HepG2 (cell line): ENCODE data around the gene RPL19. TPM values are rescaled to one million over a fixed set of nuclear protein-coding genes. Genes with fewer than 3 reads are reported as not detected.

Experiments used
- ATAC-seq: fragments of 200-7000 bp; cut with Tn5 transposase; 3 replicates; pipeline ENCODE4 v1.9.1; 2020; ENCODE audit warnings: mild to moderate bottlenecking, moderate library complexity
- BruUV-seq: library from RNA; stranded (reverse); fragments of 400-500 nt; replicated peaks from 2 replicates; lab custom pipeline; 2021; lab: Mats Ljungman, UMichigan
- CTCF ChIA-PET: fragments of 300-600 bp; formaldehyde crosslinking; extraction: SDS; loops from one replicate; lab custom pipeline; 2021; ENCODE audit warnings: low total read pairs, inconsistent platforms, low intra/inter-chr PET ratio; lab: Yijun Ruan, JAX
- POLR2A ChIA-PET: fragments of 350-600 bp; sonication (Branson Sonifier 250); formaldehyde crosslinking; loops from one replicate; lab custom pipeline; 2020; ENCODE audit warnings: antibody characterized with exemption, inconsistent platforms; lab: Yijun Ruan, JAX
- DNase-seq: peaks from one replicate; pipeline ENCODE4 v3.0.0-alpha.2; 2015; ENCODE audit warnings: low spot score
- FAIRE-seq: peaks from 3 replicates; lab custom pipeline; 2011; peaks lifted over from hg19 to GRCh38; lab: Jason Lieb, UNC
- H2AFZ ChIP-seq: one replicate; pipeline ENCODE4 v1.6.1; 2011; ENCODE audit warnings: low read length, inconsistent platforms
- H3K27ac ChIP-seq: fragments of 300-600 bp; 3 replicates; pipeline ENCODE4 v1.8.0; 2011; ENCODE audit warnings: mixed run types, mild to moderate bottlenecking, mixed read lengths, low read length, inconsistent platforms; ENCODE audit not compliant: insufficient read depth; ENCODE audit errors: extremely low read length
- H3K27me3 ChIP-seq, 2 experiments: fragments of 200-600 bp in 1 of 2; 2 replicates in 1 of 2; 3 replicates in 1 of 2; pipeline versions ENCODE4 v1.6.0 to v1.8.0; 2011; ENCODE audit warnings: low read length in 2 of 2, mild to moderate bottlenecking in 2 of 2, moderate library complexity in 2 of 2, inconsistent platforms in 1 of 2; ENCODE audit not compliant: insufficient read depth in 2 of 2, control insufficient read depth in 1 of 2
- H3K36me3 ChIP-seq, 2 experiments: fragments of 200-600 bp in 1 of 2; replicated peaks in 1 of 2; 2 replicates in 1 of 2; 3 replicates in 1 of 2; pipeline versions ENCODE4 v1.5.1 to v1.8.0; 2011; ENCODE audit warnings: low read length in 2 of 2, inconsistent platforms in 1 of 2; ENCODE audit not compliant: insufficient read depth in 2 of 2, control insufficient read depth in 1 of 2
- H3K4me1 ChIP-seq: 2 replicates; pipeline ENCODE4 v1.5.1; 2012; ENCODE audit warnings: low read length, inconsistent platforms; ENCODE audit not compliant: insufficient read depth
- H3K4me2 ChIP-seq: 2 replicates; pipeline ENCODE4 v1.6.0; 2011; ENCODE audit warnings: low read depth, low read length, inconsistent platforms
- H3K4me3 ChIP-seq, 3 experiments: fragments of 200-600 bp in 1 of 3; sonication (generic), shearing (Covaris generic) in 1 of 3; replicated peaks in 1 of 3; 2 replicates each; pipeline ENCODE4 v1.5.1; 2011 to 2016; ENCODE audit warnings: low read length in 3 of 3, inconsistent platforms in 2 of 3, low read depth in 2 of 3, mild to moderate bottlenecking in 2 of 3, control low read depth in 1 of 3, mixed read lengths in 1 of 3; ENCODE audit not compliant: insufficient read depth in 1 of 3
- H3K79me2 ChIP-seq: one replicate; pipeline ENCODE4 v1.6.1; 2011; ENCODE audit warnings: low read length, inconsistent platforms; ENCODE audit not compliant: insufficient read depth
- H3K9ac ChIP-seq: 2 replicates; pipeline ENCODE4 v1.6.0; 2011; ENCODE audit warnings: mild to moderate bottlenecking, low read depth, low read length, inconsistent platforms; ENCODE audit not compliant: insufficient read depth
- H3K9me3 ChIP-seq: 2 replicates; pipeline ENCODE4 v1.5.1; 2012; ENCODE audit warnings: mild to moderate bottlenecking, low read length
- H4K20me1 ChIP-seq: 2 replicates; pipeline ENCODE4 v1.6.0; 2011; ENCODE audit warnings: inconsistent platforms, mild to moderate bottlenecking, low read length, moderate library complexity; ENCODE audit not compliant: insufficient read depth
- HNRNPH1 ChIP-seq: fragments of 200-400 bp; formaldehyde crosslinking; optimal IDR thresholded peaks from 2 replicates; pipeline ENCODE3; 2017; ENCODE audit warnings: mild to moderate bottlenecking, low read depth, low read length
- JDP2 ChIP-seq: sonication (generic); formaldehyde crosslinking; IDR thresholded peaks from 2 replicates; pipeline ENCODE4 v1.8.1; 2022; ENCODE audit warnings: missing genetic modification reagents, borderline replicate concordance
- MATR3 ChIP-seq: sonication (generic); formaldehyde crosslinking; IDR thresholded peaks from 2 replicates; pipeline ENCODE4 v1.4.0; 2020; ENCODE audit warnings: missing genetic modification reagents
- NAIF1 ChIP-seq: sonication (generic); formaldehyde crosslinking; IDR thresholded peaks from 2 replicates; pipeline ENCODE4 v1.5.0; 2020; ENCODE audit warnings: mild to moderate bottlenecking, missing genetic modification reagents, borderline replicate concordance
- PPARG ChIP-seq: conservative IDR thresholded peaks from 2 replicates; pipeline ENCODE4 v1.6.1; 2016; ENCODE audit warnings: missing biosample characterization, missing genetic modification reagents
- RFXAP ChIP-seq: sonication (generic); formaldehyde crosslinking; IDR thresholded peaks from 2 replicates; pipeline ENCODE4 v1.4.0; 2020; ENCODE audit warnings: missing genetic modification reagents, borderline replicate concordance
- SMARCC2 ChIP-seq: fragments of 450-650 bp; IDR thresholded peaks from 2 replicates; pipeline ENCODE4 v1.6.1; 2017; ENCODE audit warnings: antibody characterized with exemption, mild to moderate bottlenecking
- SRY ChIP-seq: sonication (generic); formaldehyde crosslinking; IDR thresholded peaks from 2 replicates; pipeline ENCODE4 v1.8.0; 2022; ENCODE audit warnings: mild to moderate bottlenecking, missing genetic modification reagents
- ZFP41 ChIP-seq: sonication (generic); formaldehyde crosslinking; IDR thresholded peaks from 2 replicates; pipeline ENCODE4 v1.4.0; 2020; ENCODE audit warnings: mild to moderate bottlenecking, missing genetic modification reagents, borderline replicate concordance
- ZNF225 ChIP-seq: sonication (generic); formaldehyde crosslinking; IDR thresholded peaks from 2 replicates; pipeline ENCODE4 v1.4.0; 2020; ENCODE audit warnings: mild to moderate bottlenecking, missing genetic modification reagents
- ZNF235 ChIP-seq: sonication (generic); formaldehyde crosslinking; IDR thresholded peaks from 2 replicates; pipeline ENCODE4 v1.8.1; 2023; ENCODE audit warnings: mild to moderate bottlenecking, missing genetic modification reagents, borderline replicate concordance
- ZNF777 ChIP-seq: sonication (generic); formaldehyde crosslinking; IDR thresholded peaks from 2 replicates; pipeline ENCODE4 v1.4.0; 2020; ENCODE audit warnings: missing genetic modification reagents
- ZNF788 ChIP-seq: sonication (generic); formaldehyde crosslinking; IDR thresholded peaks from 2 replicates; pipeline ENCODE4 v1.5.0; 2020; ENCODE audit warnings: mild to moderate bottlenecking, missing genetic modification reagents, borderline replicate concordance
- WGBS: methylation state at CpG from one replicate; pipeline ENCODE4 v1.1.6; 2017; ENCODE audit warnings: low lambda C conversion rate; 5-methylcytosine and 5-hydroxymethylcytosine counted together
- in situ Hi-C: cut with HindIII; loops from 2 replicates; pipeline ENCODE4 v1.10.0; 2017; ENCODE audit warnings: low pct_unique_long_range_greater_than_20kb; ENCODE audit not compliant: extremely low pct_ligation_motif_present
- intact Hi-C: fragments of 100-400 bp; cut with micrococcal nuclease; formaldehyde crosslinking; loops from one replicate; pipeline ENCODE4 v1.10.0; 2022; ENCODE audit not compliant: unreplicated experiment
- polyA plus RNA-seq, 8 experiments: library from polyadenylated mRNA; depleted of rRNA in 3 of 8; stranded (reverse) in 7 of 8; unstranded in 1 of 8; fragments of >200 nt; fragmentation: Illumina TruSeq in 4 of 8; extraction: Trizol in 4 of 8; gene quantifications; 2 replicates each; pipeline versions ENCODE4 v1.2.1 to v1.2.3, GENCODE V29; 2011 to 2016; ENCODE audit warnings: low read depth in 4 of 8, missing spikeins in 1 of 8, mixed read lengths in 1 of 8; ENCODE audit not compliant: insufficient read depth in 1 of 8
- total RNA-seq, 5 experiments: library from RNA; depleted of rRNA; stranded (reverse); fragments of >200 nt; fragmentation: Illumina TruSeq; extraction: Trizol; gene quantifications; 2 replicates each; pipeline ENCODE4 v1.2.3, GENCODE V29; 2016; ENCODE audit warnings: low read depth in 1 of 5
- TF ChIP-seq, protein P1 (sequence below): sonication (generic); formaldehyde crosslinking; IDR thresholded peaks from 2 replicates; pipeline ENCODE4 v1.5.0; 2020; ENCODE audit warnings: missing genetic modification reagents
- TF ChIP-seq, protein P2 (sequence below), 2 experiments: fragments of 450-650 bp in 1 of 2; sonication (generic) in 1 of 2; formaldehyde crosslinking; IDR thresholded peaks; 2 replicates each; pipeline versions ENCODE4 v1.5.0 to v1.8.0; 2020 to 2022; ENCODE audit warnings: mild to moderate bottlenecking in 1 of 2, missing genetic modification reagents in 1 of 2
- TF ChIP-seq, protein P3 (sequence below): IDR thresholded peaks from 2 replicates; pipeline ENCODE4 v1.6.1; 2016
- TF ChIP-seq, protein P4 (sequence below): IDR thresholded peaks from 2 replicates; pipeline ENCODE4 v1.6.1; 2012; ENCODE audit warnings: inconsistent platforms
- TF ChIP-seq, protein P5 (sequence below): sonication (generic); formaldehyde crosslinking; IDR thresholded peaks from 2 replicates; pipeline ENCODE4 v1.8.0; 2022; ENCODE audit warnings: missing genetic modification reagents, mild to moderate bottlenecking, borderline replicate concordance

Gene RPL19
- total and polyA plus RNA-seq, 2 of the 13 experiments (the other 11 are each of a cell fraction or from before 2014, with no cell fraction given) = 2,522 to 2,768 TPM

DNA sequence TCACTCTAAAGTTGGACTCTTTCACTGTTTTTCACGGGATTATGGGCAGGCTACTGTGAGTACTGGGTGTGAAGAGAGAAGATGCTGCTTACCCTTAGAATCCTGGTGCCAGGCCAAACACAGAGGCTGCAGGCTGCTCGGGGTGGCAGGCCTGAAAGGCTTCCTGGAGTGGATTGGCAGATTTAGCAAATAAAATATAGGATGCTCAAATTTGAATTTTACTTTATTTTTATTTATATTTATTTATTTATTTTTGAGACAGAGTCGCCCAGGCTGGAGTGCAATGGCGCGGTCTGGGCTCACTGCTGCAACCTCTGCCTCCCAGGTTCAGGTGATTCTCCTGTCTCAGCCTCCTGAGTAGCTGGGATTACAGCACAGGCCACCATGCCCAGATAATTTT lies 40.5 kb downstream of the RPL19 start:
- peaks cover 11% of the 10 kb centered on the region for H3K4me1 ChIP-seq
- no peak overlapping the region for H3K4me2 ChIP-seq
- no peak overlapping the region for H3K9ac ChIP-seq
- DNase-seq = no peak
- ATAC-seq = no peak
- POLR2A ChIA-PET = no interaction called here
- H2AFZ ChIP-seq = no peak overlapping the region
- in situ Hi-C loops = no loop called here
- 59% methylated on average over 5 of the region's 5 CpGs for WGBS
- BruUV-seq = no TSS peak
- no peak overlapping the region for H3K27ac ChIP-seq
- FAIRE-seq = no peak
- H3K27me3 ChIP-seq = peaks cover 0 to 7% of the 10 kb centered on the region in 2 experiments; a peak in 2 of 5 replicates
- CTCF ChIA-PET = interaction anchor here (3.4 kb wide), 1 partner anchor 34 kb away, joined by 18 read pairs; no protein-coding TSS in a partner anchor
- H3K79me2 ChIP-seq = no peaks in the 10 kb centered on the region
- no peaks in the 10 kb centered on the region for H3K9me3 ChIP-seq
- H3K36me3 ChIP-seq = no peaks in the 10 kb centered on the region
- no peaks in the 10 kb centered on the region for H4K20me1 ChIP-seq
- intact Hi-C loops = loop anchor here (5.0 kb wide), 1 partner anchor 48 kb away; no protein-coding TSS in a partner anchor
- no peak for TF ChIP-seq NAIF1
- TF ChIP-seq ZFP41 = no peak
- TF ChIP-seq SMARCC2 = no peak
- TF ChIP-seq HNRNPH1 = no peak
- TF ChIP-seq SRY (CRISPR knock-in tag) = no peak
- no peak for TF ChIP-seq ZNF225 (CRISPR knock-in tag)
- TF ChIP-seq, protein P1, sequence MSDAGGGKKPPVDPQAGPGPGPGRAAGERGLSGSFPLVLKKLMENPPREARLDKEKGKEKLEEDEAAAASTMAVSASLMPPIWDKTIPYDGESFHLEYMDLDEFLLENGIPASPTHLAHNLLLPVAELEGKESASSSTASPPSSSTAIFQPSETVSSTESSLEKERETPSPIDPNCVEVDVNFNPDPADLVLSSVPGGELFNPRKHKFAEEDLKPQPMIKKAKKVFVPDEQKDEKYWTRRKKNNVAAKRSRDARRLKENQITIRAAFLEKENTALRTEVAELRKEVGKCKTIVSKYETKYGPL (CRISPR knock-in tag) = no peak
- TF ChIP-seq ZNF235 = no peak
- no peak for TF ChIP-seq MATR3 (CRISPR knock-in tag)
- TF ChIP-seq, protein P2, sequence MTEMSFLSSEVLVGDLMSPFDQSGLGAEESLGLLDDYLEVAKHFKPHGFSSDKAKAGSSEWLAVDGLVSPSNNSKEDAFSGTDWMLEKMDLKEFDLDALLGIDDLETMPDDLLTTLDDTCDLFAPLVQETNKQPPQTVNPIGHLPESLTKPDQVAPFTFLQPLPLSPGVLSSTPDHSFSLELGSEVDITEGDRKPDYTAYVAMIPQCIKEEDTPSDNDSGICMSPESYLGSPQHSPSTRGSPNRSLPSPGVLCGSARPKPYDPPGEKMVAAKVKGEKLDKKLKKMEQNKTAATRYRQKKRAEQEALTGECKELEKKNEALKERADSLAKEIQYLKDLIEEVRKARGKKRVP (CRISPR knock-in tag; IDR thresholded peaks at IDR 0.05) = no peak
- TF ChIP-seq, protein P3, sequence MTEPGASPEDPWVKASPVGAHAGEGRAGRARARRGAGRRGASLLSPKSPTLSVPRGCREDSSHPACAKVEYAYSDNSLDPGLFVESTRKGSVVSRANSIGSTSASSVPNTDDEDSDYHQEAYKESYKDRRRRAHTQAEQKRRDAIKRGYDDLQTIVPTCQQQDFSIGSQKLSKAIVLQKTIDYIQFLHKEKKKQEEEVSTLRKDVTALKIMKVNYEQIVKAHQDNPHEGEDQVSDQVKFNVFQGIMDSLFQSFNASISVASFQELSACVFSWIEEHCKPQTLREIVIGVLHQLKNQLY (CRISPR knock-in tag) = no peak
- no peak for TF ChIP-seq ZNF777 (CRISPR knock-in tag)
- TF ChIP-seq, protein P4, sequence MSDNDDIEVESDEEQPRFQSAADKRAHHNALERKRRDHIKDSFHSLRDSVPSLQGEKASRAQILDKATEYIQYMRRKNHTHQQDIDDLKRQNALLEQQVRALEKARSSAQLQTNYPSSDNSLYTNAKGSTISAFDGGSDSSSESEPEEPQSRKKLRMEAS = no peak
- no peak for TF ChIP-seq PPARG (CRISPR knock-in tag)
- TF ChIP-seq JDP2 (CRISPR knock-in tag) = no peak
- no peak for TF ChIP-seq RFXAP (CRISPR knock-in tag)
- TF ChIP-seq, protein P5, sequence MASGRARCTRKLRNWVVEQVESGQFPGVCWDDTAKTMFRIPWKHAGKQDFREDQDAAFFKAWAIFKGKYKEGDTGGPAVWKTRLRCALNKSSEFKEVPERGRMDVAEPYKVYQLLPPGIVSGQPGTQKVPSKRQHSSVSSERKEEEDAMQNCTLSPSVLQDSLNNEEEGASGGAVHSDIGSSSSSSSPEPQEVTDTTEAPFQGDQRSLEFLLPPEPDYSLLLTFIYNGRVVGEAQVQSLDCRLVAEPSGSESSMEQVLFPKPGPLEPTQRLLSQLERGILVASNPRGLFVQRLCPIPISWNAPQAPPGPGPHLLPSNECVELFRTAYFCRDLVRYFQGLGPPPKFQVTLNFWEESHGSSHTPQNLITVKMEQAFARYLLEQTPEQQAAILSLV (CRISPR knock-in tag) = no peak
- no peak for TF ChIP-seq ZNF788 (CRISPR knock-in tag)
- no peak overlapping the region for H3K4me3 ChIP-seq
